Measurements from ENCODE around the gene PRMT9.

The PRMT9 gene

DNA sequence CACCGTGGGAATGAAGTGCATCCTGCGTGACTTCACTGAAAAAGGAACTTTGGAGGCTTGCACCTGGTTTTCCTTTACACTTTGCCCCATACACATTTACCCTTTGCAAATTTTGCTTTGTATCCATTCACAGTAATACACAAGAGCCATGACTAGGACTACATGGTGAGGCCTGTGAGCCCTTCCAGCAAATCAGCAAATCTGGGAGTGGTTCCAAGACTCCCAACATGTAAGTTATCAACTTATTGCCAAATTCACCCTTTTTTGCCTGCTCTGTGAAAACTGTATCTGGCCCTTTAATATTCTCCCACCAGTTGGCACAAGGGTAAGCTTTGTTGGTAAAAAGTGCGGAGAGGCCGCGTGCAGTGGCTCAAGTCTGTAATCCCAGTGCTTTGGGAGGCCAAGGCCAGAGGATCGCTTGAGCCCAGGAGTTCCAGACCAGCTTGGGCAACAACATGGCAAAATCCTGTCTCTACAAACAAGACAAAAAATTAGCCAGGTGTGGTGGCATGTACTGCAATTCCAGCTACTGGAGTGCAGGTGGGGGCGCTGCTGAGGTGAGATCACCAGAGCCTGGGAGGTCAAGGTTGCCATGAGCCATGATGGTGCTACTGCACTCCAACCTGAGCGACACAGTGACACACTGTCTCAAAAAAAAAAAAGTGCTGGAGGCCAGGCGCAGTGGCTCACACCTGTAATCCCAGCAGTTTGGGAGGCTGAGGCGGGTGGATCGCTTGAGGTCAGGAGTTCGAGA is 5.0 kb downstream of the PRMT9 start:
- no peak for DNase-seq (ENCODE audit: low spot score)

DNA sequence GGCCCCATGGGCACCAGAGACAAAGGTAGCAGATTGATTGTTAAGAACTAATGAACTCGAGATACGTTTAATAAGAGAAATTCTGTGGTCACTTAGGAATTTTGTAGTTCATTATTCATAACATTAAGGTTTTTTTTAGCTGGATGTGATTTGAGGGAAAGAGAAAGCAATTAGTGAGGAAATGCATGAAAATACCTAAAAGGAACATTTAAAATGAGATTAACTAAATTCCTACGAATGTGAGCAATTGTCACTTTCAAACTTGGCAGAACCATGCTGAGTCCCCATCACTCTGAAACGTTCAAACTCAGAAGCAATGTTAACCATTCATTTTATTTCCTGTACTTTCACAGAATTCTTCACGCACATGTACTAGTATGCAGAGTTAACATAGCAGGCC is 5.9 kb downstream of the PRMT9 start:
- no peak for DNase-seq (ENCODE audit: low spot score)

DNA sequence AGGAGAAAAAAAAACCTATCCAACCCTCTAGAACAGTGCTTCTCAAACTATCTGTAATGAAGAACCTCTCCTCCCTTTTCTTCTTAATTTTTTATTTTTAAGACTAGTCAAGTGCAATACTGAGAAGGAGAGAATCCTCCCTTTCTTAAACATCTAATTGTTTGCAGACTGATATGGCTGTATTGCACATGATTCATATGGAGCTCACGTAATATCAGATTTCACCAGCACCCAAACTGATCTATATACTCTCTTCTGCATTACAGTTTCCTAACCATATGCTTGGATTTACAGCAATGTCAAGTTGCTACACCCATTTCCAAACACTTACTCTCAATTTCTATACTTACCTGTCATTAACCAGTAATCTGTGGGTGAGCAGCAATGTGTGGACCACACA is 9.5 kb downstream of the PRMT9 start:
- no peak for DNase-seq (ENCODE audit: low spot score)

DNA sequence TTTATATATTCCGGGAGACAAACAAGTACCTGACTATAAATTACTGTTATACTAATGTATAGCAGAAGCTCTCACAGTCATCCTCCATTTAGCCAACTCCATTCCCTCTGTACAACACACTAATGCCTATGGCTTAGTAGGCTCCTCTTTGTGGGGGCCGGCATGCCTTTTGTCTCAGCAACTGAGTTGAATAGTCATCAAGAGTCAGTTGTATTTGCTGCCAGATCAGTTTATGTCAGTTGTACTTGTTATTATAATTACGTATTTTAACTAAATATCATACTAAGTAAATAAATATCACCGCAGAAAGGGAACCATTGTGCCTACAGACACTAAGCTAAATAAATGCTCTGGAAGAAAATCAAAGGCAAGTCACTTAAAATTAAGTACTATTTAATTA is 9.9 kb downstream of the PRMT9 start:
- no peak for DNase-seq (ENCODE audit: low spot score)

DNA sequence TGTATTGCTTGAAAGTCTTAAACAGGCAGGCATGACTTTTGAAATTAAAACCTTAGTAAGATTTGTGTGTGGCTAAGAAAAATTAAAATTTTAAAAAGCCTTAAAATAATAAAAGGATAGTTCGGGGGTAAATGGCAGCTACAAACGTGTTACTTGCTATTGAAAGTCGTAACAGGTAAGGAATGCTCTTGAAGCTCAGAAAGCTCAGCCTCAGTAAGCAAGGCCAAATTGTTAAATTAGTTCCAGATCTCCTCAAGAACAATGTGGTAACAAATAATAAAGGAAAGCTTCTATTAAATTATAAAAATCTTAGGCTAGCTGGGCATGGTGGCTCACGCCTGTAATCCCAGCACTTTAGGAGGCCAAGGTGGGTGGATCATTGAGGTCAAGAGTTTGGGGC is 25.5 kb downstream of the PRMT9 start:
- no peak for DNase-seq (ENCODE audit: low spot score)

- DNase-seq (ENCODE audit: low spot score): no peak
Measured at GRCh38 chr4:147655639-147656038, 28.3 kb downstream of the PRMT9 start.

GRCh38 chr4:147651563-147651962 is 32.4 kb downstream of the PRMT9 start:
- no peak for DNase-seq (ENCODE audit: low spot score)

GRCh38 chr4:147648656-147649055 is 35.3 kb downstream of the PRMT9 start:
- no peak for DNase-seq (ENCODE audit: low spot score)

DNA sequence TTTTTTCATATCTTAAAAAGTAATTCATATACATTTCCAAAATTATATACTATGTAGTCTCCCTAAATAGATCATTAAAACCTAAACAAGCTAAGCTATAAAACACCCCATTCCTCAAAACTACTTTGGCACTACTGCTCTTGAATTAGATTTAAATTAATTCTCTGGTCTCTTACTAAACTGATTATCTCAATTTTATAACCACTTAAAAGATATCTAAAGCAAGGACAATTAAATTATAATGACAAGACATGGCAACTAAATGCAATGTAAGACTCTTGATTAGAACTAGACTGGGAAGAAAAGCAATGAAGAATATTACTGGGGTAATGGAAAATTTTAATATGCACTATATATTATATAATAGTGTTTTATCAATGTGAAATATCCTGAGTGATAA is 38.9 kb downstream of the PRMT9 start:
- no peak for DNase-seq (ENCODE audit: low spot score)

- no peak for DNase-seq (ENCODE audit: low spot score)
Measured at GRCh38 chr4:147644471-147644870, 39.5 kb downstream of the PRMT9 start.

- DNase-seq (ENCODE audit: low spot score): no peak
Measured at GRCh38 chr4:147643616-147644015, 40.3 kb downstream of the PRMT9 start.

DNA sequence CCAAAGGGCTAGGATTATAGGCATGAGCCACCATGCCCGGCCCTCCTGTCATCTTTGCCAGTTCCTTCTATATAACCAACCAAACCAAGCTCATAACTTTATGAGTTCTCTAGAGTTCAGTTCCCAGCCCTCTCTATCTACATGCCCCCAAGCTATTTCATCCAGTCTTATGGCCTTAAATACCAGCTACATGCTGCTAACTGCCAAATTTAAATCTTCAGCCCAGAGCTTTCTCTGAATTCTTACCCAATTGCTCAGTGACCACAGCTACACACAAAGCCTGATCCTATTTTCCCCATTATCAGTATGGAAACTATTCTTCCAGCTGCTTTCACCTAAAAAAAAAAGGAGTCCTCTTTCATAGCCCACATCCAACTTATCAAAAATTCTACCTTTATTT is 43.6 kb downstream of the PRMT9 start:
- no peak for DNase-seq (ENCODE audit: low spot score)

- DNase-seq (ENCODE audit: low spot score): no peak
Measured at GRCh38 chr4:147639388-147639787, 44.6 kb downstream of the PRMT9 start.

GRCh38 chr4:147638942-147639341 is 45.0 kb downstream of the PRMT9 start:
- no peak for DNase-seq (ENCODE audit: low spot score)

DNA sequence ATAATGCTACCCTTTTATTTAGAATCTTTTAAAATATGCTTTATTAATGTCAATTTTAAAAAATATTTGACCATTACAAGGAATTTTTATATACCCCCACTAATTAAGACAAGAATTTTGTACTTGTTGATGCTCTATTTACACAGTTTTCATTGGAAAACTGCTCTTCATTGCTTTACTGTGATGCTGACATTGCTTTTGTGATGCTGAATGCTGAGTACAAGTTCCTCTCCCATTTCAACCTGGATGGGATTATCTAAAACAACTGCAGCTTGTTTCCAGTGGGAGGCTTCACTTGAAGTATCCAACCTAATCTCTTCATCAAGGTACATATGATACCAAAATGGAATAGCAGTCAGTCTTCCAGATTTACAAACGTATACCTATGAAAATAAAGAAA is 45.6 kb downstream of the PRMT9 start:
- no peak for DNase-seq (ENCODE audit: low spot score)

DNA sequence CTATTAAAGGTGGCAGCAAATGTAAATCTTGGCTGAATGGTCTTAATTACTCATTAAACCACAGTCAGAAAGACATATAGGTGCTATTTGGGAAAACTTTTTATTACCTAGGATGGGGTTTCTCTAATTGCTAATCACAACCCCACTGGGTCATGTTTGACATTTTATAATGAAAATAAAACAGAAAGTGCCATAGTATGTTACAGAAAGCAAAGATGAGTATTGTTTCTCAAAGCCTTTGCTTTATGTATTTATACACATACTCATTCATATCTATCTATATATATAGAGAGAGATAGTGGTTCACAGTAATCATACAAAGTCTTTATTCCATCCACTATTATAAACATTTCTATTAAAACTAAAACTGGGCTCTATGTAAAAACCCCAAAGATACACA is 48.6 kb downstream of the PRMT9 start:
- DNase-seq (ENCODE audit: low spot score): no peak

GRCh38 chr4:147633643-147634042 is 50.3 kb downstream of the PRMT9 start:
- no peak for DNase-seq (ENCODE audit: low spot score)

DNA sequence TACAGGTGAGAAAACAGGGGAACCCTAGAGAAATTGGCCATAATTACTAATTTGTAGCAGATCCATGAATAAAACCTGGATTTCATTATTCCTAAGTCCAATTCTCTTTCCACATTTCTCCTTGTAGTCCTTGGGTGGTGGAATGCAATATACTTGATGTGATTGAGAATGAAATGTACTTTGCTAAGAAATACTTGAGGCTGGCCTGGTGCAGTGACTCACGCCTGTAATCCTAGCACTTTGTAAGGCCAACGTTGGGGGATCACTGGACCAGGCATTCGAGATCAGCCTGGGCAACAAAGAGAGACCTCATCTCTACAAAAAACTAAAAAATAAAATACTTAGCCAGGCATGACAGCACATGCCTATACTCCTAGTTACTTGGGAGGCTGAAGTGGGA is 50.9 kb downstream of the PRMT9 start:
- no peak for DNase-seq (ENCODE audit: low spot score)

GRCh38 chr4:147629783-147630730 is 53.9 kb downstream of the PRMT9 start:
- DNase-seq (ENCODE audit: low spot score): no peak

DNA sequence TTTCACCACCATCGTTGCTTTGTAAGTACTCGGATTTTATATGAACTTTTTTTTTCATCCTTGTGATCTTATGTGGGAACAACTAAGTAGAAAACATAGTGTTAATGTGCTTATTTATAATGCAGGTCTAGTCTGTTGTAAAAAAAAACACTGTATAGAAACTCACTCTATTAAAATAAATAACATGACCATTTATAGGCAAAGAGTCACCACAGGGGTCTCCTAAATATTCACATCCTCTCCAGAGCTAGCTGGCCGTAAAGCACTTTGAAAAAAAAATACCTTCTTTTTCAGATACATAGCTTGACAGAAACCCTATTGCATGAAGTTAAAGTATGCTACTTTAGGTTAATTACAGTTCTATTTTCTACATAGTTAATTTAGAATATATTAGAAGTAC is 55.5 kb downstream of the PRMT9 start:
- no peak for DNase-seq (ENCODE audit: low spot score)

DNA sequence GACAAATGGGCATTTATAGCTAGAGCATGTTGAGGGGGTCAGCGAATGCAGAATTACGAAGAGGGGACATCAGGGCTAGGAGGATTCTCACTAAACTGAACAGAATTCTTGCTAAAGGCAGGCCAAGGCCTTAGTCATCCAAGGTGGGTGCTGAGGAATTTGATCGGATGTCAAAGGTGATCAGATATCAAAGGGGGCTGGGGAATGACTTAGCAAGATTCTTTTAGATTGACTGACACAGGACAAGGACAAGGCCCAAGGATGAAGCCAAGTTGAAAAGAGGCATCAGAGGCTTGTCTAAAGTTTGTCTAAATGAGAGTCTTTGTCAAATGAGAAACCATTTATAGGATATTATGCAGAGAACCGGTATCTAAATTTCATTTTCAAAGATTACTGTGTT is 57.1 kb downstream of the PRMT9 start:
- DNase-seq (ENCODE audit: low spot score): no peak

DNA sequence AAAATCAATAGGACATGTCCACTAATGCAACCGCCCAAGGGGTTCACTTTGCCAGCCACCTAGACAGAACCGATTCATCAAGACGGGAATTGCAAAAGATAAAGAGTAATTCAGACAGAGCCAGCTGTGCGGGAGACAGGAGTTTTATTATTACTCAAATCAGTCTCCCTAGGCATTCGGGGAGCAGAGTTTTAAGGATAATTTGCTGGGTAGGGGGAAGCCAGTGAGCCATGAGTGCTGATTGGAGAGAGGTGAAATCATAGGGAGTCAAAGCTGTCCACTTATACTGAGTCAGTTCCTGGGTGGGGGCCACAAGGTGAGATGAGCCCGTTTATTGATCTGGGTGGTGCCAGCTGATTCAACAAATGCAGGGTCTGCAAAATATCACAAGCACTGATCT is 58.2 kb downstream of the PRMT9 start:
- no peak for DNase-seq (ENCODE audit: low spot score)

- no peak for DNase-seq (ENCODE audit: low spot score)
Measured at GRCh38 chr4:147620315-147620714, 63.6 kb downstream of the PRMT9 start.

All from CD4-positive, alpha-beta T cell treated with Interleukin-15 for 4 hours (primary cell).